Loucy (cell line): ENCODE measurements around the gene PATL2.

Experiments used
- H2AFZ ChIP-seq: fragments of 200-600 bp; sonication (generic); 2 replicates; pipeline ENCODE4 v1.6.0; 2016; ENCODE audit warnings: antibody characterized with exemption, mild to moderate bottlenecking, low read length, moderate library complexity
- H3F3A ChIP-seq: fragments of 200-600 bp; 2 replicates; pipeline ENCODE4 v1.6.0; 2016; ENCODE audit warnings: antibody characterized with exemption, low read depth, mild to moderate bottlenecking
- H3K27me3 ChIP-seq: fragments of 200-600 bp; sonication (generic); 2 replicates; pipeline ENCODE4 v1.6.1; 2014; ENCODE audit warnings: low read length, mild to moderate bottlenecking; ENCODE audit not compliant: insufficient read depth, poor library complexity, severe bottlenecking
- H3K36me3 ChIP-seq: fragments of 200-600 bp; sonication (generic); 2 replicates; pipeline ENCODE4 v1.6.1; 2016; ENCODE audit warnings: low read length; ENCODE audit not compliant: insufficient read depth
- H3K4me1 ChIP-seq: fragments of 200-600 bp; sonication (generic); 2 replicates; pipeline ENCODE4 v1.5.1; 2014; ENCODE audit warnings: low read length, mild to moderate bottlenecking; ENCODE audit not compliant: insufficient read depth, poor library complexity, severe bottlenecking
- H3K4me2 ChIP-seq: fragments of 200-600 bp; sonication (generic); 2 replicates; pipeline ENCODE4 v1.6.0; 2014; ENCODE audit warnings: antibody characterized with exemption, low read length, low read depth, mild to moderate bottlenecking; ENCODE audit not compliant: poor library complexity, severe bottlenecking
- H3K4me3 ChIP-seq: fragments of 200-600 bp; sonication (generic); 2 replicates; pipeline ENCODE4 v1.5.1; 2014; ENCODE audit warnings: low read length, mild to moderate bottlenecking, mixed read lengths; ENCODE audit not compliant: poor library complexity, severe bottlenecking
- H3K79me2 ChIP-seq: fragments of 200-600 bp; sonication (generic); 2 replicates; pipeline ENCODE4 v1.6.1; 2014; ENCODE audit warnings: low read length; ENCODE audit not compliant: insufficient read depth
- H3K9ac ChIP-seq: fragments of 200-600 bp; sonication (generic); 2 replicates; pipeline ENCODE4 v1.6.0; 2014; ENCODE audit warnings: mild to moderate bottlenecking, low read depth, low read length, moderate library complexity; ENCODE audit not compliant: poor library complexity, severe bottlenecking
- H3K9me2 ChIP-seq: fragments of 200-600 bp; sonication (generic); replicated peaks from 2 replicates; pipeline ENCODE4 v1.6.1; 2016; ENCODE audit warnings: low read depth, low read length, mixed read lengths
- H3K9me3 ChIP-seq: fragments of 200-600 bp; sonication (generic); 2 replicates; pipeline ENCODE4 v1.6.1; 2014; ENCODE audit warnings: mild to moderate bottlenecking, antibody characterized with exemption, low read length, low read depth; ENCODE audit not compliant: insufficient read depth
- H4K20me1 ChIP-seq: fragments of 200-600 bp; sonication (generic); 2 replicates; pipeline ENCODE4 v1.6.0; 2014; ENCODE audit warnings: antibody characterized with exemption, low read length, mild to moderate bottlenecking; ENCODE audit not compliant: insufficient read depth, poor library complexity, severe bottlenecking
- CTCF ChIP-seq: fragments of 200-600 bp; sonication (generic); conservative IDR thresholded peaks from 2 replicates; pipeline ENCODE4 v1.5.1; 2014; ENCODE audit warnings: mild to moderate bottlenecking, antibody characterized with exemption, low read length
- EZH2phosphoT487 ChIP-seq: fragments of 200-600 bp; IDR thresholded peaks from 2 replicates; pipeline ENCODE4 v1.6.1; 2018; ENCODE audit warnings: antibody characterized with exemption, mild to moderate bottlenecking, moderate library complexity, borderline replicate concordance

The PATL2 gene

DNA sequence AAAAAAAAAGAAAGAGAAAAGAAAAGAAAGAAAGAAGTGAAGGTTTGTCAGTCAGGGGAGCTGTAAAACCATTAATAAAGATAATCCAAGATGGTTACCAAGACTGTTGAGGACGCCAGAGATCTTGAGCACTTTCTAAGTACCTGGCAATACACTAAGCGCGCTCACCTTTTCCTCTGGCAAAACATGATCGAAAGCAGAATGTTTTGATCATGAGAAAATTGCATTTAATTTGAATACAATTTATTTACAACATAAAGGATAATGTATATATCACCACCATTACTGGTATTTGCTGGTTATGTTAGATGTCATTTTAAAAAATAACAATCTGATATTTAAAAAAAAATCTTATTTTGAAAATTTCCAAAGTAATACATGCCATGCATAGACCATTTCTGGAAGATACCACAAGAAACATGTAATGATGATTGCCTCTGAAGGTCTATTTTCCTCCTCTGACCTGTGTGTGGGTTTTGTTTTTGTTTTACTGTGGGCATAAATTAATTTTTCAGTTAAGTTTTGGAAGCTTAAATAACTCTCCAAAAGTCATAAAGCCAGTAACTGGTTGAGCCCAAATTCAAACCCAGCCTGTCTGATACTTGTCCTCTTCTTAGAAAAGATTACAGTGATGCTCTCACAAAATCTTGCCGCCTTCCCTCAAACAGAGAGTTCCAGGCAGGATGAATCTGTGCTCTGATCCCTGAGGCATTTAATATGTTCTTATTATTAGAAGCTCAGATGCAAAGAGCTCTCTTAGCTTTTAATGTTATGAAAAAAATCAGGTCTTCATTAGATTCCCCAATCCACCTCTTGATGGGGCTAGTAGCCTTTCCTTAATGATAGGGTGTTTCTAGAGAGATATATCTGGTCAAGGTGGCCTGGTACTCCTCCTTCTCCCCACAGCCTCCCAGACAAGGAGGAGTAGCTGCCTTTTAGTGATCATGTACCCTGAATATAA, 2.2 kb upstream of the PATL2 start:
- H3K79me2 ChIP-seq: peaks cover 79% of the 10 kb centered on the region

GRCh38 chr15:44712346-44713005, 1.4 kb upstream of the PATL2 start:
- H3K79me2 ChIP-seq: peaks cover 72% of the 10 kb centered on the region
- peaks cover 32% of the 10 kb centered on the region for H3K36me3 ChIP-seq
- peaks cover 10% of the 10 kb centered on the region for H3K27me3 ChIP-seq
- peaks cover 51% of the 10 kb centered on the region for H3K4me1 ChIP-seq
- H4K20me1 ChIP-seq: peaks cover 61% of the 10 kb centered on the region
- H3F3A ChIP-seq: peaks cover 9% of the 10 kb centered on the region; the same call in 1 of the 2 replicates
- peak overlapping the region; percentile 83 for H3K4me3 ChIP-seq
- no peaks in the 10 kb centered on the region for H3K9me2 ChIP-seq
- no peak for TF ChIP-seq EZH2phosphoT487
- no peak for TF ChIP-seq CTCF
- peak overlapping the region; percentile 98 for H3K4me2 ChIP-seq
- no peaks in the 10 kb centered on the region for H3K9me3 ChIP-seq
- H2AFZ ChIP-seq: no peak overlapping the region
- peak overlapping the region; percentile 98 for H3K9ac ChIP-seq

More for the DNA sequence above, 2.2 kb upstream of the PATL2 start:
- no peak for TF ChIP-seq EZH2phosphoT487
- TF ChIP-seq CTCF: peak; percentile 63
- peaks cover 10% of the 10 kb centered on the region for H3K27me3 ChIP-seq
- peak overlapping the region; percentile 98 for H3K4me2 ChIP-seq
- peaks cover 51% of the 10 kb centered on the region for H3K4me1 ChIP-seq
- peak overlapping the region; percentile 98 for H3K9ac ChIP-seq
- H4K20me1 ChIP-seq: peaks cover 69% of the 10 kb centered on the region
- H3K9me3 ChIP-seq: no peaks in the 10 kb centered on the region
- H3K4me3 ChIP-seq: peak overlapping the region; percentile 83
- no peak overlapping the region for H2AFZ ChIP-seq
- no peaks in the 10 kb centered on the region for H3K9me2 ChIP-seq
- peaks cover 41% of the 10 kb centered on the region for H3K36me3 ChIP-seq
- H3F3A ChIP-seq: peaks cover 17% of the 10 kb centered on the region

GRCh38 chr15:44711743-44712345, 721 bp upstream of the PATL2 start:
- Histone ChIP-seq H3K9me2 (no peaks in the 10 kb centered on the region), H3F3A (peaks cover 4% of the 10 kb centered on the region; the same call in 1 of the 2 replicates), H3K79me2 (peaks cover 66% of the 10 kb centered on the region), H2AFZ (no peak overlapping the region), H3K4me1 (peaks cover 51% of the 10 kb centered on the region), H3K4me3 (peak overlapping the region; percentile 83), H3K27me3 (peaks cover 10% of the 10 kb centered on the region), H3K9ac (peak overlapping the region; percentile 98), H4K20me1 (peaks cover 55% of the 10 kb centered on the region), H3K36me3 (peaks cover 26% of the 10 kb centered on the region), H3K4me2 (peak overlapping the region; percentile 98), H3K9me3 (no peaks in the 10 kb centered on the region)
- TF ChIP-seq CTCF: no peak
- no peak for TF ChIP-seq EZH2phosphoT487
